ENCODE measurements around the gene SPOCK1.

Gene SPOCK1

DNA sequence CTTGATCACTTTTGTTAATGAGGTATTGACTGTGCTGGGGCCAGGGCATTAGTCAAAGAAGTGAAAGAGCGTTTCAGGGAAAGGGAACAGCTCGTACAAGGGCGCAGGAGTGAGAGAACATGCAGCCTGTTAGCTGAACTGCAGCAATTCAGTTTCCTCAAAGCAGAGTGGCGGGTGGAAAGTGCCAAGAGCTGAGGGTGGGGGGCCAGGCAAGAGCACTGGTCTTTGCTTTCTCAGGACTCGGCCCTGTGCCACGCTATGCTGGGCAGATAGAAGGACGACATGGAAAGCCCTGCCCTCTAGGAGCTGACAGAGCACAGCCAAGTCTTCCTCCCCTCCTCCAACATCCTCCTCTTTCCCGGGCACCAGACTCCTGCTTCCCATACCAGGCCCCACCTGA, 304.8 kb downstream of the SPOCK1 start:
- Mint-ChIP-seq H3K27me3 (peaks cover 2% of the 10 kb centered on the region), H3K9me3 (ENCODE audit: low read depth) (peaks cover 4% of the 10 kb centered on the region), H3K36me3 (no peaks in the 10 kb centered on the region), H3K4me3 (no peak overlapping the region), H3K4me1 (ENCODE audit: low read depth) (no peaks in the 10 kb centered on the region), H3K27ac (no peak overlapping the region)

- no peak overlapping the region for H3K27ac Mint-ChIP-seq
- H3K36me3 Mint-ChIP-seq, result no peaks in the 10 kb centered on the region
- H3K27me3 Mint-ChIP-seq, result peaks cover 2% of the 10 kb centered on the region
- peaks cover 4% of the 10 kb centered on the region for H3K9me3 Mint-ChIP-seq (ENCODE audit: low read depth)
- H3K4me1 Mint-ChIP-seq (ENCODE audit: low read depth), result no peaks in the 10 kb centered on the region
- H3K4me3 Mint-ChIP-seq, result no peak overlapping the region
These were observed 306.8 kb downstream of the SPOCK1 start for GRCh38 chr5:137192293-137192743.

DNA sequence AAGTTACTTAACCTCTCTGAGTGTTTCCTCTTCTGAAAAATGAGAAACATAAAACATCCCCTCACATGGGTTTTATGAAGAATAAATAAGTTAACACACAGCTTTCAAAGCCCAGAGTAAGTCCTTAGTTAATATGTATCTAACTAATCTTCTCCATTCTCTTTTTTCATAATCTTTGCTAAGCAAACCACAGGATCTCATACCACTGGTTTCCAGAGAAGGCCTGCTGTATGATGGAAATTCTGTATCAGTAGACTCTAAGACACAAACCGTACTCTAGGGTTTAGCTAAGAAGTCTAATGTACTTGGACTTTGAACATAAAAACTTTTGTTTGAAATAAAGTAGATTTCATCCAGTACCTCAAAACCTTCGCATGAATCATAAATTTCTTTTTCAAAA, 307.9 kb downstream of the SPOCK1 start:
- Mint-ChIP-seq H3K4me1 (ENCODE audit: low read depth) (no peaks in the 10 kb centered on the region), H3K27ac (no peak overlapping the region), H3K9me3 (ENCODE audit: low read depth) (no peaks in the 10 kb centered on the region), H3K4me3 (no peak overlapping the region), H3K36me3 (no peaks in the 10 kb centered on the region), H3K27me3 (peaks cover 4% of the 10 kb centered on the region)

DNA sequence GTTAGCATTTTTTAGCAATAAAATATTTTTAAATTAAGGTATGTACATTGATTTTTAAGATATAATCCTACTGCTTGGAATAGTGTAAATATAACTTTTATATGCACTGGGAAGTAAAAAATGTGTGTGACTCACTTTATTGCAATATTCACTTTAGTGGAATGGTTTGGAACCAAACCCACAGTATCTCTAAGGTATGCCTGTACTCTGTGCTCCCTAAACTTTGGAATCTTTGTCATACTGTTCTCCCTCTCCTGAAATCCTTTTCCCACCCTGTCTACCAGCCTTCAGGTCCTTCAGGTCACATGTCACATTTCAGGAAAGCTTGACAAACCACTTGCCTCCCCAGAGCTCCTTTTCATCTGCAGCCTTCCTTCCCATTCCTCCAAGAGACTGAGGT, 308.7 kb downstream of the SPOCK1 start:
- no peaks in the 10 kb centered on the region for H3K36me3 Mint-ChIP-seq
- peaks cover 4% of the 10 kb centered on the region for H3K27me3 Mint-ChIP-seq
- no peaks in the 10 kb centered on the region for H3K9me3 Mint-ChIP-seq (ENCODE audit: low read depth)
- no peak overlapping the region for H3K27ac Mint-ChIP-seq
- no peaks in the 10 kb centered on the region for H3K4me1 Mint-ChIP-seq (ENCODE audit: low read depth)
- H3K4me3 Mint-ChIP-seq, result no peak overlapping the region

- no peaks in the 10 kb centered on the region for H3K4me1 Mint-ChIP-seq (ENCODE audit: low read depth)
- H3K27ac Mint-ChIP-seq, result no peak overlapping the region
- H3K4me3 Mint-ChIP-seq, result no peak overlapping the region
- no peaks in the 10 kb centered on the region for H3K36me3 Mint-ChIP-seq
- H3K27me3 Mint-ChIP-seq, result peaks cover 4% of the 10 kb centered on the region
- H3K9me3 Mint-ChIP-seq (ENCODE audit: low read depth), result no peaks in the 10 kb centered on the region
These were observed 309.1 kb downstream of the SPOCK1 start for GRCh38 chr5:137190031-137190430.

GRCh38 chr5:137188566-137188965, 310.6 kb downstream of the SPOCK1 start:
- Mint-ChIP-seq H3K27me3 (peaks cover 4% of the 10 kb centered on the region), H3K4me3 (no peak overlapping the region), H3K36me3 (no peaks in the 10 kb centered on the region), H3K9me3 (ENCODE audit: low read depth) (no peaks in the 10 kb centered on the region), H3K27ac (no peak overlapping the region), H3K4me1 (ENCODE audit: low read depth) (no peaks in the 10 kb centered on the region)

DNA sequence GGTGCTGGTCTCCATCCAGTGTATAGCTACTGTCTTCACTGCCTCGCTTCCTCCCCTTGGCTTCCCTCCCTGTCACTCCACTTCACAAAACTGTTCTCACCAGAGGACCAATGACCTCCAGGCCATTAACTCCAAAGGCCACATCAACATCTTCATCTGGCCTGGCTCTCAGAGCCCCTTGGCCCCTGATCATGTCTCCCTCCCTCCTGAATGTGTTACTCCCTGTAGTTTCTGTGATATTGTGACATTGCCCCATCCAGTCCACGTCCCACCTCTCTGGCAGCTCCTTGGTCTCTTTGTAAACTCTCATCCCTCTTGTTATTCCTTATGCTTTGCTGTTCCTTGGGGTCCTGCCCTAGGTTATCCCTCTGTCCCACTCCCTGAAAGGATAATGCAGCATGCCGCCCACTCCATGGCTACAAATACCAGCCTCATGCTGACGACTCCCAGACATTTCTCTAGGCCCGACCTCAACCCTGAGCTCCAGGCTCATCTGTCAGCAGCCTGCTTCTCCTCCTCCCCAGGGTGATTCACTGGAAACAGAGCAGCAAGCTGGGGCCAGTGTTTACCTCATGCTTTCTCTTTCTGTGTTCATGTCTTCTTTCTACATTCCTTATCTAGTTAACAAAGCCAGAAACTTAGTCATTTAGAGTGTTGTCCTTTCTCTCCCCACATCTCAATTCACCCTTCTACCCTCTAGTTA, 312.2 kb downstream of the SPOCK1 start:
- H3K4me3 Mint-ChIP-seq, result no peak overlapping the region
- no peaks in the 10 kb centered on the region for H3K36me3 Mint-ChIP-seq
- H3K4me1 Mint-ChIP-seq (ENCODE audit: low read depth), result no peaks in the 10 kb centered on the region
- H3K27me3 Mint-ChIP-seq, result peaks cover 4% of the 10 kb centered on the region
- no peaks in the 10 kb centered on the region for H3K9me3 Mint-ChIP-seq (ENCODE audit: low read depth)
- no peak overlapping the region for H3K27ac Mint-ChIP-seq

- H3K27ac Mint-ChIP-seq, result no peak overlapping the region
- no peaks in the 10 kb centered on the region for H3K36me3 Mint-ChIP-seq
- no peaks in the 10 kb centered on the region for H3K9me3 Mint-ChIP-seq (ENCODE audit: low read depth)
- peaks cover 7% of the 10 kb centered on the region for H3K27me3 Mint-ChIP-seq
- H3K4me3 Mint-ChIP-seq, result no peak overlapping the region
- H3K4me1 Mint-ChIP-seq (ENCODE audit: low read depth), result no peaks in the 10 kb centered on the region
These were observed 313.9 kb downstream of the SPOCK1 start for GRCh38 chr5:137185193-137185592.

DNA sequence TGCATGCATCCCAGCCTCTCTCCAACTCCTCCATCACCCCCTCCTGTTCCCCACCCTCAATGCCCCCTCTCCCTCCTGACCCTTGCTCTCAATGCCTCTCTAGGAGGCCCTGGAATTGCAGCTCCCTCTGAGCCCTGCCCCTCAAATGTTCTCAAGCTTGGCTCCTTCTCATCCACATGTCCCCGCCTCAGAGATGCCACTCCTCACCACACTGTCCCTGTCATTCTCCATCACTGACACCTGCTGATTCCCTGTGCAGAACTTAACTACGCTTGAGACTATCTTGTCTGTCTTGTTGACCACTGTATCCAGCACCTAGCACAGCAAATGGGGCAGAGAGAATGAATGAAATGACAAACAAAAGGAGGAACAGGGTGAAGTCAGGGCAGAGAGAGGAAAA, 314.4 kb downstream of the SPOCK1 start:
- peaks cover 7% of the 10 kb centered on the region for H3K27me3 Mint-ChIP-seq
- no peaks in the 10 kb centered on the region for H3K9me3 Mint-ChIP-seq (ENCODE audit: low read depth)
- H3K4me3 Mint-ChIP-seq, result no peak overlapping the region
- H3K27ac Mint-ChIP-seq, result no peak overlapping the region
- H3K36me3 Mint-ChIP-seq, result no peaks in the 10 kb centered on the region
- H3K4me1 Mint-ChIP-seq (ENCODE audit: low read depth), result no peaks in the 10 kb centered on the region

DNA sequence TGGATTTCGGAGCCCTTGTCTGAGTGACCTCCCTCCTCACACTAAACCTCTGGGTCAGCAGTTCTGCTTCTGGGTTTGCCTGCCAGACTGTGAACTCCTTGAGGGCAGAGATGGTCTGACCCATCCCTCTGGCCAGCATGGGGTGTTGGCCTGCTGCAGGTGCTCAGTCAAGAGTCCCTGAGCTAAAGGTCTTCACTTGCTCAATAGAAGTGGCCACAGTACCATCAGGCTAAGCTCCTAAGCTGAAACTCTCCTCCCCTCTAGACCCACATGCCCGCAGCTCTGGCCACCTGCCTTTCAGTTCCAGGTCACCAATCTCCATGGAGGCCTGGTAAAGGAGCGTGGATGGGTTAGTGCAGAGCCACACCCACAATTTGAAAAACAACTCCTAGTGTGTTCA, 316.6 kb downstream of the SPOCK1 start:
- H3K4me3 Mint-ChIP-seq, result no peak overlapping the region
- H3K4me1 Mint-ChIP-seq (ENCODE audit: low read depth), result no peaks in the 10 kb centered on the region
- H3K9me3 Mint-ChIP-seq (ENCODE audit: low read depth), result no peaks in the 10 kb centered on the region
- no peaks in the 10 kb centered on the region for H3K36me3 Mint-ChIP-seq
- no peak overlapping the region for H3K27ac Mint-ChIP-seq
- peaks cover 8% of the 10 kb centered on the region for H3K27me3 Mint-ChIP-seq

- no peaks in the 10 kb centered on the region for H3K9me3 Mint-ChIP-seq (ENCODE audit: low read depth)
- H3K36me3 Mint-ChIP-seq, result no peaks in the 10 kb centered on the region
- H3K4me1 Mint-ChIP-seq (ENCODE audit: low read depth), result no peaks in the 10 kb centered on the region
- no peak overlapping the region for H3K27ac Mint-ChIP-seq
- no peak overlapping the region for H3K4me3 Mint-ChIP-seq
- peaks cover 4% of the 10 kb centered on the region for H3K27me3 Mint-ChIP-seq
These were observed 317.5 kb downstream of the SPOCK1 start for GRCh38 chr5:137181667-137182066.

DNA sequence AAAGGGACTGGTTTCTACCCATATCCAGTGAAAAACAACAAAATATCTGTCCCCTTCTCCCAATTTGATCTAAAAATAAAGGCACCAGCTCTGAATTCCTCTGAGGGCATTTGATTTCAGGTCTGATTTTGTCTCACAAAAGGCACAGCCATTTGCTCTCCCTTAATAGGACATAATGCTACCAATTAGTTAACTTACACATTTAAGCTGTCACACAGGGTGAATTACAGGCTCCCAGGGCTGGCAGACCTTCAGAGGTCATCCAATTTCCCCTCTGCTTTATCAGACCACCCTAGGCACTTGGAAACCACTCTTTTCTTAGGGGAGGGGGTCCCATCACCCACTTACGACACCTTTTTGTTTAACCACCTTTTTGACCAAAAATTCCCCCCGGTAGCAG, 319.9 kb downstream of the SPOCK1 start:
- H3K36me3 Mint-ChIP-seq, result no peaks in the 10 kb centered on the region
- H3K4me3 Mint-ChIP-seq, result no peak overlapping the region
- H3K4me1 Mint-ChIP-seq (ENCODE audit: low read depth), result no peaks in the 10 kb centered on the region
- no peaks in the 10 kb centered on the region for H3K9me3 Mint-ChIP-seq (ENCODE audit: low read depth)
- no peak overlapping the region for H3K27ac Mint-ChIP-seq
- peaks cover 7% of the 10 kb centered on the region for H3K27me3 Mint-ChIP-seq

- Mint-ChIP-seq H3K27me3 (peaks cover 10% of the 10 kb centered on the region), H3K4me3 (no peak overlapping the region), H3K9me3 (ENCODE audit: low read depth) (no peaks in the 10 kb centered on the region), H3K4me1 (ENCODE audit: low read depth) (no peaks in the 10 kb centered on the region), H3K36me3 (no peaks in the 10 kb centered on the region), H3K27ac (no peak overlapping the region)
These were observed 322.5 kb downstream of the SPOCK1 start for GRCh38 chr5:137176609-137177008.

DNA sequence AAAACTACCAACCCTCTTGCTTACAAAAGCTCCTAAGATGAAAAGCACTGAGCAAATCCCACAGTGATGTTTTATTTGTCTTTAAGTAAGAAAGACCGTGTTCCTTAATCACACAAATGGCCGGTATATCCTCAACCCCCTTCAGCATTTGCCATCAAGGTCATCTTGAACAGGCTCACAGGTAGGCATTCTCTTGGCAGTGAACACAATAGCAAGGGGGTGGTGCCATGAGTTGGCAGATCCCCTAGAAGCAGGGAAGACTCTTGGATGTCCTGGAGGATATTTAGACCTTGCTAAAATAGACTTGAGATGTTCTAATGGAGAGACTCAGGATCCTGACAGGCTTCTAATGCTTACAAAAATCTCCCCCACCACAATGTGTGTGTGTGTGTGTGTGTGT, 323.0 kb downstream of the SPOCK1 start:
- Mint-ChIP-seq H3K27me3 (peaks cover 10% of the 10 kb centered on the region), H3K27ac (no peak overlapping the region), H3K36me3 (no peaks in the 10 kb centered on the region), H3K9me3 (ENCODE audit: low read depth) (no peaks in the 10 kb centered on the region), H3K4me3 (no peak overlapping the region), H3K4me1 (ENCODE audit: low read depth) (no peaks in the 10 kb centered on the region)

- Mint-ChIP-seq H3K4me3 (no peak overlapping the region), H3K27ac (no peak overlapping the region), H3K9me3 (ENCODE audit: low read depth) (no peaks in the 10 kb centered on the region)
These were observed 324.9 kb downstream of the SPOCK1 start for GRCh38 chr5:137174196-137174595.

GRCh38 chr5:137172258-137172657, 326.9 kb downstream of the SPOCK1 start:
- Mint-ChIP-seq H3K36me3 (no peaks in the 10 kb centered on the region), H3K4me1 (ENCODE audit: low read depth) (no peaks in the 10 kb centered on the region), H3K4me3 (no peak overlapping the region), H3K27me3 (peaks cover 6% of the 10 kb centered on the region), H3K27ac (no peak overlapping the region), H3K9me3 (ENCODE audit: low read depth) (no peaks in the 10 kb centered on the region)

More at GRCh38 chr5:137174196-137174595, 324.9 kb downstream of the SPOCK1 start:
- Mint-ChIP-seq H3K36me3 (no peaks in the 10 kb centered on the region), H3K4me1 (ENCODE audit: low read depth) (no peaks in the 10 kb centered on the region), H3K27me3 (peaks cover 7% of the 10 kb centered on the region)
